Stomach smooth muscle (tissue), 2 donors: ENCODE results near the gene SPAM1.
"Not testable (repeated sequence)": the region's sequence is repeated elsewhere in the genome, so short reads cannot be mapped to it uniquely, and the experiment has no call there.

Experiments used
- H3K27ac ChIP-seq: one replicate; pipeline ENCODE4 v1.7.0; 2013; ENCODE audit warnings: mild to moderate bottlenecking, low read length, inconsistent platforms
- H3K27me3 ChIP-seq, 2 donors: one replicate each; pipeline ENCODE4 v1.7.0; 2013; ENCODE audit warnings: low read length in 2 of 2; ENCODE audit not compliant: insufficient read depth in 2 of 2, control insufficient read depth in 1 of 2
- H3K36me3 ChIP-seq, 2 donors: one replicate each; pipeline ENCODE4 v1.7.0; 2013; ENCODE audit warnings: low read length in 2 of 2; ENCODE audit not compliant: control insufficient read depth in 2 of 2, insufficient read depth in 2 of 2
- H3K4me1 ChIP-seq: one replicate; pipeline ENCODE4 v1.7.0; 2013; ENCODE audit warnings: low read length; ENCODE audit not compliant: control insufficient read depth, insufficient read depth
- H3K4me3 ChIP-seq, 2 donors: one replicate each; pipeline ENCODE4 v1.7.0; 2013; ENCODE audit warnings: low read length in 2 of 2
- H3K9ac ChIP-seq, 2 donors: one replicate each; pipeline ENCODE4 v1.7.0; 2013; ENCODE audit warnings: low read length in 2 of 2, mild to moderate bottlenecking in 1 of 2
- H3K9me3 ChIP-seq, 2 donors: one replicate each; pipeline ENCODE4 v1.7.0; 2013; ENCODE audit warnings: low read length in 2 of 2; ENCODE audit not compliant: control insufficient read depth in 2 of 2
- donor health status: healthy.
- donor health status: Pancreatic carcinoma.

Gene SPAM1

DNA sequence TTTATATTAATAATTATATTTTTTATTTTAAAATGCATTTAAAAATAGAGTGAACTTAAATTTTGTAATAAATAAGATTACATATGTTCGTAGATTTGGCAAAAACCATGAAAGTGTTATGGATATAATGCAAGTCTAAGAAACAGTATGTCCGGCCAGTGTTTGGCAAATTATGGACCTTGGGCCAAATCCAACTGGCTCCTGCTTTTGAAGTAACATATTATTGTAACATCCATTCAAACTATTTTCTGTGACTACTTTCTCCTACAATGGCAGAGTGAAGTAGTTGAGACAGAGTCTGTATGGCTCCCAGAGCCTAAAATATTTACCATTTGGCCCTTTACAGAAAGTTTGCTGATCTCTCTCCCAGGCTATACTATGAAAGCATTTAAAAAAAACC lies 69.0 kb downstream of the SPAM1 start:
- Histone ChIP-seq H3K9ac (no peak overlapping the region), H3K4me1 (no peaks in the 10 kb centered on the region), H3K27ac (no peak overlapping the region), H3K36me3 (no peaks in the 10 kb centered on the region), H3K27me3 (no peaks in the 10 kb centered on the region), H3K4me3 (no peak overlapping the region), H3K9me3 (no peaks in the 10 kb centered on the region)

DNA sequence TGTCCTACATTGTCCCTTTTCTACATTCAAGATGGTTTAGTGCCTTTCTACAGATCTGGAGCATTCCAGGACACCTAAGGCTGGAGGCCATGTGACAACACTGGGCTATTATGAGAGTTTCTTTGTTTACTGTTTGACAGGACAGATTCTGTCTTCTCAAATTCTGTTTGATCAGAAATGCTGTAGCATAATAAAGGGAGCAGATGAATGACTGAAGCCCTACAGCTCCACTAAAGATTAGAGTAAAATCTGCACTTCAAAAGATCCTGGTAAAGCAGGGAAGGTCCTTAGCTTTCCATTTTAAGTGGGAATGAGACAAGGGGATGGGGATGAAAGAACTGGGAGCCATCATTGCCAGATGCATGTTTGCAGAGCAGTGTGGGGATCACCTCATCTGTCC lies 69.4 kb downstream of the SPAM1 start:
- no peak overlapping the region for H3K9ac ChIP-seq
- H3K9me3 ChIP-seq: no peaks in the 10 kb centered on the region
- H3K27me3 ChIP-seq: no peaks in the 10 kb centered on the region
- H3K36me3 ChIP-seq: no peaks in the 10 kb centered on the region
- H3K4me1 ChIP-seq: no peaks in the 10 kb centered on the region
- H3K27ac ChIP-seq: no peak overlapping the region
- H3K4me3 ChIP-seq: no peak overlapping the region

DNA sequence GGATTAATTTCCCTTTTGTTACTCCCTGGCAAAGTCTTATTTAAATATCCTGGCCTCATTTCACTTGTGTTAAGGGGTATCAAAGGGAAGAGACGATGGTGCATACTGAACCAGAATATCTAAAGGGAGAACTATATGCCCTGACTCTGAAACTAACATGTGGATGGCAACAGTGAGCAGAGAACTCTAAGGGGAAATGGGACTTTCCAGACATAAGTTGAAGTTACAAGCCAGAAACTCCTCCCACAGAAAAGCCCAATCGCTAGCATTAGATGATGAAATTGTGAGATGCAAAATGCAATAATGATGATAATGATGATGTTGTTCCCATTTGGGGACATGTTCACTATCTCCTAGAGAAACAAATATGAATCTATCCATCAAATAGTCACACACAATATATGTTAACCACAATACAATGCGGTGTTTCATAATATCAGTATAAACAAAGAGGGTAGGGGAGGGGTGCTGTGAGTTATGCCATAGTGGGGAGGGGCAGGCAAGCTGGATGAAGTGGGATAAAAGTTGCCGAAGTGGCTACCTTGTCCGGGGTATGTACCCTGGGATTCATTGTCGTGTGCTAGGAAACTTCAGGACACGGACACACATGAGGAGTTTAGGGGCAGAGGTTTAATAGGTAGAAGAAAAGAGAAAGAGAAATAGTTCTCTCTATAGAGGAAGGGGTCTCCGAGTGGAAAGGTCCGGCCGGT lies 70.7 kb downstream of the SPAM1 start:
- H3K27ac ChIP-seq: no peak overlapping the region
- no peaks in the 10 kb centered on the region for H3K9me3 ChIP-seq
- H3K27me3 ChIP-seq: no peaks in the 10 kb centered on the region
- H3K9ac ChIP-seq: no peak overlapping the region
- H3K4me1 ChIP-seq: no peaks in the 10 kb centered on the region
- no peak overlapping the region for H3K4me3 ChIP-seq
- H3K36me3 ChIP-seq: no peaks in the 10 kb centered on the region

DNA sequence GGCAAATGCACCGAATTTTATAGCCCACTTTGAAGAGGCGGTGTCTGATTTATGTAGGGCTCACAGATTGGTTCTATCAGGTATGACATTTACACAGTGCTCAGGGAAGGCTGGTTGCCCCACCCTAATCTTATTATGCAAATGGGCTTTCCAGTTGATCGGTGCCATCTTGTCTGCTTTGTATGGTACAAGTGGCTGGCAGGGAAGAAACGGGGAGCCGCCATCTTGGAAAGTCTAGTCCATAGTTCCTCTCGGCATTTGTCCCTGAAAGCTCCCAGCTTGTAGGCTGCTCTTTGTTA lies 71.2 kb downstream of the SPAM1 start:
- no peaks in the 10 kb centered on the region for H3K36me3 ChIP-seq
- H3K9ac ChIP-seq: no peak overlapping the region
- H3K9me3 ChIP-seq: no peaks in the 10 kb centered on the region
- H3K27me3 ChIP-seq: no peaks in the 10 kb centered on the region
- H3K4me1 ChIP-seq: no peaks in the 10 kb centered on the region
- no peak overlapping the region for H3K27ac ChIP-seq
- H3K4me3 ChIP-seq: no peak overlapping the region

DNA sequence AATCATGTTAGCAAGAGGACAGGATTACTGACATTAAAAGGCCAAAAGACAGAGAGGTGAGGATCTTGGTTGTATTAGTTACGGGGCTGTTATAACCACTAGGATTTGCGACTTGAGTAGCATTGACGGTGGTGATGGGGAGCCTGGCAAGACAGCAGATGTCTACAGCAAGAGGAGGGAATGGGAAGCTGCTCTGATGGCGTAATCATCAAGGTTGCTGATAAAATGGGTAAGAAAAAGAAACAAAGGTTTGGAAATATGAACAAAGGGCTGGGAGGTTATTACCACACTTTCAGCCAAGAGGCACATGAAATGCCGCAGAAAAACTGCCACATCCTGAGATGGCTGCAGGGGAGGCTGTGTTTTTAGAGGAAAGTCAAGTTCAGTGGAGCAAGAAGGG lies 73.9 kb downstream of the SPAM1 start:
- no peak overlapping the region for H3K9ac ChIP-seq
- no peak overlapping the region for H3K27ac ChIP-seq
- no peaks in the 10 kb centered on the region for H3K9me3 ChIP-seq
- H3K27me3 ChIP-seq: no peaks in the 10 kb centered on the region
- H3K4me1 ChIP-seq: no peaks in the 10 kb centered on the region
- no peaks in the 10 kb centered on the region for H3K36me3 ChIP-seq
- no peak overlapping the region for H3K4me3 ChIP-seq

DNA sequence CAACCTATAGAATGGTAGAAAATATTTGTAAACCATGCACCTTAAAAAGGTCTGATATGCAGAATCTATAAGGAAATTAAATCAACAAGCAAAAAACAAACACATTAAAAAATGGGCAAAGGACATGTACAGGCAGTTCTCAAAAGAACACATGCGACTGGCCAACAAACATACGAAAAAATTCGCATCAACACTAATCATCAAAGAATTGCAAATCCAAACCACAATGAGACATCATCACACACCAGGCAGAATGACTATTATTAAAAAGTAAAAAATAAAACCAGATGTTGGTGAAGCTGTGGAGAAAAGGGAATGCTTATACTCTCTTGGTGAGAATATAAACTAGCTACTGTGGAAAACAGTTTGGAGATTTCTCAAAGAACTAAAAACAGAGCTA lies 74.7 kb downstream of the SPAM1 start:
- Histone ChIP-seq H3K4me3 (no peak overlapping the region), H3K4me1 (no peaks in the 10 kb centered on the region), H3K36me3 (no peaks in the 10 kb centered on the region), H3K27ac (no peak overlapping the region), H3K9me3 (no peaks in the 10 kb centered on the region), H3K9ac (no peak overlapping the region), H3K27me3 (no peaks in the 10 kb centered on the region)

DNA sequence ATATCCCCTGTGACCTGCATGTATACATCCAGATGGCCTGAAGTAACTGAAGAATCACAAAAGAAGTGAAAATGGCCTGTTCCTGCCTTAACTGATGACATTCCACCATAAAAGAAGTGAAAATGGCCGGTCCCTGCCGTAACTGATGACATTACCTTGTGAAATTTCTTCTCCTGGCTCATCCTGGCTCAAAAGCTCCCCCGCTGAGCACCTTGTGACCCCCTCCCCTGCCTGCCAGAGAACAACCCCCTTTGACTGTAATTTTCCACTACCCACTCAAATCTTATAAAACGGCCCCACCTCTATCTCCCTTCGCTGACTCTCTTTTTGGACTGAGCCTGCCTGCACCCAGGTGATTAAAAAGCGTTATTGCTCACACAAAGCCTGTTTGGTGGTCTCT lies 83.3 kb downstream of the SPAM1 start:
- H3K9me3 ChIP-seq, H3K4me3 ChIP-seq, H3K27ac ChIP-seq, H3K4me1 ChIP-seq, H3K9ac ChIP-seq, H3K36me3 ChIP-seq, H3K27me3 ChIP-seq: not testable (repeated sequence)

DNA sequence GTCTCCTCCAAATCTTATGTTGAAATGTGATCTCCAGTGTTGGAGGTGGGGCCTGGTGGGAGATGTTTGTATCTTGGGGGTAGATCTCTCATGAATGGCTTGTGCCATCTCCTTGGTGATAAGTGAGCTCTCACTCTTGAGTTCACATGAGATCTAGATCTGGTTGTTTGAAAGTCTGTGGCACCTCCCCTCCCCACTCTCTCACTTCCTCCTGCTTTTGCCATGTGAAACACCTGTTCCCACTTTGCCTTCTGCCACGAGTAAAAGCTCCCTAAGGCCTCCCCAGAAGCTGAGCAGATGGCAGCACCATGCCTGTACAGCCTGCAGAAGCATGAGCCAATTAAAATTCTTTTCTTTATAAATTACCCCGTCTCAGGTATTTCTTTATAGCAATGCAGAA lies 84.3 kb downstream of the SPAM1 start:
- no peak overlapping the region for H3K9ac ChIP-seq
- H3K4me1 ChIP-seq: no peaks in the 10 kb centered on the region
- no peak overlapping the region for H3K27ac ChIP-seq
- no peak overlapping the region for H3K4me3 ChIP-seq
- H3K27me3 ChIP-seq: no peaks in the 10 kb centered on the region
- no peaks in the 10 kb centered on the region for H3K36me3 ChIP-seq
- H3K9me3 ChIP-seq: peaks cover 0 to 4% of the 10 kb centered on the region in 2 donors
